GM12891 (cell line): ENCODE results near the gene CNOT2.

ENCODE experiments used
- POLR2A ChIP-seq: IDR thresholded peaks from 2 replicates; pipeline ENCODE4 v1.6.1; 2011; ENCODE audit warnings: low read depth, low read length, control low read depth
- POLR2AphosphoS5 ChIP-seq: IDR thresholded peaks from 2 replicates; pipeline ENCODE4 v1.6.1; 2011; ENCODE audit warnings: low read depth, low read length, control low read depth
- TAF1 ChIP-seq: IDR thresholded peaks from 2 replicates; pipeline ENCODE4 v1.6.1; 2011; ENCODE audit warnings: low read depth, low read length, control low read depth

- TF ChIP-seq POLR2AphosphoS5 (no peak), POLR2A (no peak), TAF1 (no peak)
Observed at GRCh38 chr12:70265132-70265531, 21.9 kb downstream of the CNOT2 start.
